GM12874 (cell line): ENCODE data around the gene UQCRHL.

Experiments
- CTCF ChIP-seq: IDR thresholded peaks from 2 replicates; pipeline ENCODE4 v1.5.1; 2011; ENCODE audit warnings: low read depth, mild to moderate bottlenecking, control low read depth, low read length, moderate library complexity; ENCODE audit not compliant: insufficient read depth

The UQCRHL gene

GRCh38 chr1:15757575-15758342 lies 49.7 kb downstream of the UQCRHL start:
- no peak for TF ChIP-seq CTCF
